Gastrocnemius medialis (tissue), 4 donors: ENCODE results near the gene CNTD1.

ENCODE experiments used
- CTCF ChIP-seq, 5 experiments: fragments of 450-650 bp in 3 of 5; fragments of 200-600 bp in 2 of 5; sonication (generic) in 2 of 5; IDR thresholded peaks in 4 of 5; conservative IDR thresholded peaks in 1 of 5; 1 replicate in 4 of 5; 2 replicates in 1 of 5; pipeline ENCODE4 v1.5.1; 2016 to 2019; ENCODE audit warnings: antibody characterized with exemption in 5 of 5, mild to moderate bottlenecking in 3 of 5, moderate library complexity in 3 of 5
- POLR2A ChIP-seq, 2 donors: fragments of 450-650 bp; IDR thresholded peaks; one replicate each; pipeline ENCODE4 v1.6.1; 2017; ENCODE audit warnings: antibody characterized with exemption in 2 of 2, mild to moderate bottlenecking in 2 of 2, moderate library complexity in 2 of 2

DNA sequence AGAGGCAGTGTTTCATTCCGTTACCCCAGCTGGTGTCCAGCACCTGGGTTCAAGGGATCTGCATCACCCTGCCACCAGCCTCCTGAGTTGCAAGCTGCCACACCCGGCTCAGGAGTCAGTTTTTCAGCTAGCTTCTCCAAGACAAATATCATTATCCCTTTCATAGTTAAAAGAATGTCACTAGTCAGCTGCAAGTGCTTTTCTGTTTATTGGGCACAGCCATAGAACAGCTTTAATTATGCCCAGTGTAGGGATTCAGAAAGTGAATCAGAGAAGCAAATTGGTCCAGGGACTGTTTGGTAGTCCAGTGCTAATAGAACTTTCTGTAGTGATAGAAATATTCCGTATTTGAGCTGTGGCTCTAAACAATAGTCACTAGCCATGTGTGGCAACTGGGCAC, 49.4 kb downstream of the CNTD1 start:
- TF ChIP-seq CTCF (IDR thresholded peaks at IDR 0.05 in 4 of 5, conservative IDR thresholded peaks at IDR 0.05 in 1 of 5) (no peak), POLR2A (IDR thresholded peaks at IDR 0.05) (no peak)
